Dermis microvascular lymphatic vessel endothelial cell (primary cell): ENCODE measurements around the gene PPP2R2B. TPM values are rescaled to one million over a fixed set of nuclear protein-coding genes. Genes with fewer than 3 reads are reported as not detected.
"Not testable (repeated sequence)": the region's sequence is repeated elsewhere in the genome, so short reads cannot be mapped to it uniquely, and the experiment has no call there.

Experiments used
- DNase-seq, 2 donors: peaks; one replicate each; pipeline versions ENCODE4 v3.0.0 to v3.0.0-alpha.2; 2010; ENCODE audit warnings: low read depth in 2 of 2
- total RNA-seq: library from RNA; depleted of rRNA; stranded (reverse); fragments of >200 nt; gene quantifications from 2 replicates; pipeline ENCODE4 v1.2.1, GENCODE V29; 2014

The PPP2R2B gene
- total RNA-seq, 1 donor from 2014 or later, result not detected

DNA sequence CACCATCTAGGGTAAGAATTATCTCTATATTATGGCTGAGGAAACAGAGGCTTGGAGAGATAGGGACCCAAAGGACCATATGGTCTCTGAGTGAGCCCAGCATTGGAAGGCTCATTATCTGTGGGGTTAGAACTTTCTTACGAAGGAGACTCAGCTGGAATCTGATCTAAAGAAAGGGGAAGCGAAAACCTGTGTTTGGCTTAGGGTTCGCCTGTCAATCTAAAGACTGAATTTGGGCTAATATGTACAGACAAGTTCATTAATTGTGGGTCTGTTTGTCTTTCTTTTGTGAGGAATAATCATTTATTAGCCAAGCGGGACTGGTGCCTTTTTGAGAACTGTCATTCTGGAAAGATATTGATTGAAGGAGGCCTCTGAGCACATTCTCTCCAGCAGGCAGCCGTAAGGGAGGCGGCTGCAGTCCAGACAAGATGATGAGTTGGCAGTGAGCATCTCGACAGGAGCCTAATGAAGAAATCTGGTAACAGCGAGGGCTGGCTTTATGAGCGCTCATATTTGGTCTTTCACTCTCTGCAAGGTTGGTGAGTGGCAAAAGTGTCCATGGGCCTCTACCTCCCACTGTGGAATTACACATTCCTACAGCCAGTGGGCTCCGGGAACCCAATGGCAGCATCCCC is 258.4 kb downstream of the PPP2R2B start:
- no peak for DNase-seq

DNA sequence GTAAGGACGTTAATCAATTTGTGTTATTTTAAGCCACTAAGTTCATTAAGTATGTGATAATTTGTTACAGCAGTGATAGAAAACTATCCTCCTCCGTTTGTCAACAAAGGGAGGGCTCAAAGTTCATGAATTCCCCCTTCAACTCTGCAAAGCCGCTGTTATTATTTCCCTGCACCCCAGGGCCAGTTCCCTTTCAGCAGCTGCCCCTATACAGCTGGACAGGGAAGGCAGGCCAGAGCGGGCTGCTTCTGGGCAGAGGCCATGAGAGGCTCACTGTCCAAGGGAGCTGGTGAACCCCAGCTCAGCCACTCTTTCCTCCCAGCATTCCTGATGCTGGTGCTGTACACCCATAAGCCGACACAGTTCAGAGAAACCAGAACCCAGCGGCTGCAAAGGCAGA is 260.1 kb downstream of the PPP2R2B start:
- DNase-seq, result no peak

DNA sequence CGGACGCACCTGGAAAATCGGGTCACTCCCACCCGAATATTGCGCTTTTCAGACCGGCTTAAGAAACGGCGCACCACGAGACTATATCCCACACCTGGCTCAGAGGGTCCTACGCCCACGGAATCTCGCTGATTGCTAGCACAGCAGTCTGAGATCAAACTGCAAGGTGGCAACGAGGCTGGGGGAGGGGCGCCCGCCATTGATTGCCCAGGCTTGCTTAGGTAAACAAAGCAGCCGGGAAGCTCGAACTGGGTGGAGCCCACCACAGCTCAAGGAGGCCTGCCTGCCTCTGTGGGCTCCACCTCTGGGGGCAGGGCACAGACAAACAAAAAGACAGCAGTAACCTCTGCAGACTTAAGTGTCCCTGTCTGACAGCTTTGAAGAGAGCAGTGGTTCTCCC is 268.8 kb downstream of the PPP2R2B start:
- not testable (repeated sequence) for DNase-seq

DNA sequence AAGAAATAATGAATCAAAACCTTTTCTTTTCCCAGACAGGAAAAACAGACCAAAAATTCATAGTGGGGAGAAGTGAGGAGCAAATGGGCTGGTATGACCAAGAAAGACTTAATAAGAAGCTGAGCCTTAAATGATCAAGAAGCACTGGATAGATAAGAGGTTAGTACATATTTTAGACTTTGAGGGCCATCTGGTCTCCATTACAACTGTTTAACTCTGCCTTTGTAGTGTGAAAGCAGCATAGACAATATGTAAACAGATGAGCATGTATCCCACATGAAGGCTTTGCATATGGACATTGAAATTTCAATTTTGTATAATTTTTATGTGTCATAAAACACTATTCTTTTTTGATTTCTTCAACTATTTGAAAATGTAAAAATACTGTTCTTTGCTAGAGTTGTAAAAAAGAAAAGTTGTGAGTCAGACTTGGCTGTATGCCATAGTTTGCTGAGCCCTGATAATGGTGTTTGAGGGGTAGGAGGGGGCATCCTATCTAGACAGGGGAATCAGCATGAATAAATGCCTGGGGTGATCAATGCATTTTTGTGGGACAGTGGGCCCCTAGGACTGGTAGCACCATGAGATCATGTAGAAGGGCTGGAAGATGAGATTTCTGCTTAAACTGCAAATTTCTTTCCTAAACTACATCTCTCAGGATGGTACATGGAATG is 270.8 kb downstream of the PPP2R2B start:
- DNase-seq, result no peak

DNA sequence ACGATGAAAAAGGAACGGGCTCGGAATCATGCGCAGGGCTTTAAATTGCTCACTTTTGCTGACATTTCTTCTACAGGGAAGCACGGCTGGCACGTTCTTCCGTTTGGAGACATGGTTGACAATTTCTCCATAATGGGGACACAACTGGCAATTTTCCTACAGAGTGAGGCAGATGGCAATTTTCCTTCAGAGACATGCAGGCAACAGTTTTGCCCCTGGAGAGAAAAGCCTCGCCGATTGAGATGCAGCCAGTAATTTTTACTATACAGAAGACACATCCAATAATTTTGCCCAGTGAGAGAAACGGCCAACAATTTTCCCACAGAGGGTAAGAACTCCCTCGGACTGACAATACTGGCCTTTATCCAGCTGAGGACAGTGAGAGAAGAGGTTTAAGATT is 271.7 kb downstream of the PPP2R2B start:
- no peak for DNase-seq

DNA sequence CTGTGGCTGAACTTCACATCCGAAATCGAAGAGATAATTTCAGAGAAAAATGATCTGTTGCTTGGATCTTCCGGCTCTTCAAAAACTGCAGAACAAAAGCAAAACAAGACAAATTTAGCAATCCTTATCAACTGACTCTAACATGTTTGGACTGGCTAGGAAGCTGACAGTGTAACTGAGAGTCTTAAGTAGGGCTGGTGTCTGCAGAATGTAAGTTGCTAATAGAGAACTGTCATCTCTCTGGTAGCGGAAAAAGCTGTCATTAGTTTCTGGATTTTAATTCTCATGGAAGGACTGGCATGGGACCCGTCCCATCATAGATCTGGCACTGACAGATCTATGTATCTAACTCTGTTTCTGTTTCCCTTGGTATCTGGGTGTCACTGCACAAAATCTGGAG is 278.2 kb downstream of the PPP2R2B start:
- no peak for DNase-seq

DNA sequence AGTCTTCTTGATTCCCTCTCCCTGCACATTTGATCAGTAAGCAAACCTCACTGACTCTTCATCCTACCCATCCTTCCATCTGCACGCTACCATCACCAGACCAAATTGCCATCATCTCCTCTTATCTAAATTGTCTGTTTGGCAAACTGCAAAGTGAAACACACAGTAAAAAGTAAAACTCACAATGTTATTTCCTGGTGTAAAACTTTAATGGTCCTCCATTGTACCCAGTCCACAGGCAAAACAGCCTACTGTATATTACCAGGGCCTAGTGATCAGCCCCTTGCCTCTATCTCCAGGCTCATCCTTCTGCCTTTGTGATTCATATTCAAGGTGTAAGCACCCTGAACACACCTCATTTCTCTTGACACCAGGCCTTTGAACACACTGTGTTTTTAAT is 279.3 kb downstream of the PPP2R2B start:
- no peak for DNase-seq

DNA sequence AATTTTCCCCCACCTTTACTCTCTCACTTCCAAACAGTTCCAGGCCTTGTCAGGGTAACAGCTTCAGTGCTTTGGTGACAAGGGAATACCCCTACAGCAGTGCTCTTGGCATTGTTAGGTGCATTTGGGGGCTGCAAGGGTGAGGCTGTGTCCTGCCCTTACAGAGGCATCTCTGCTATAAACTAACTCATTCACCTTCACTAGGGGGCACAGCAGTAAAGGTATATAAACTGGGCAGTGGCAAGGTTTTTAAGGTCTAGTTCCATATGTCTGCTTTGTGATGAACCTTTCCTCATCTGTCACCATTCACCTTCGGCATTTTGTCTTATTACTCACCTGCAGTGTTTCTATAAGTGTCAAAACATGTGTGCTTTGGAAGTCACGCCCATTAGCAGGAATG is 283.5 kb downstream of the PPP2R2B start:
- no peak for DNase-seq

DNA sequence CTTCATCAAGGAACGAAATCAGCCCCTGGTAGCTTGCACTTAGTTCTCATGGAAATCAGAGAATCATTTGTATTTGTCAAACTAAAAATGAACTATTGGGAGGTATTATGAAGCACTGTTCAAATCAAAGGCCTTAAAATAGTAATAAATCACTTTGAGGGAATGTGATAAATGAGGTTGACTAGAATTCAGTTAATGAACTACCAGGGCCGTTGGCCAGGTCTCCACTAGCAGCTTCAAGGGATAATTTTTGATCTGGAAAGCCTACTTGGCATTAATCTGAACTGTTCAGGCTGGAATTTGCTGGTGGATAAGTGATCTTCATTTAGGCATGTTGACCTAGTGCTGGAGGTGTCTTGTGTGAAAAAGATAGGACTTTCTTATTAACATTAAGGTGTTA is 286.2 kb downstream of the PPP2R2B start:
- no peak for DNase-seq

DNA sequence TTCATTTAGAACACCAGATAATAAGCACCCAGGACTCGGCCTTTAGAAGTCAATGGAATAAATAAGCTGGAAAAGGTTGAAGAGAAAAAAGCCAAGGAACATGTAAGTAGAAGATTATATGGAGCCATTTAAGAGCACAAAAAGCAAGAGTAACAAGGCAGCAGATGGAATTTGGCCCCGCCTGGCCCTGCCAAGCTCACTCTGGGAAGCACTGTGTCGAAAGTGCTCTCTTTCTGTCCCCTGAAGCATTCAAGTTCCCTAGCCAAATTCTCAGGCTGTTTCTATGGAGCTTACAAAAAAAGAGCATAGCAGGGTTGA is 289.6 kb downstream of the PPP2R2B start:
- DNase-seq, result no peak

DNA sequence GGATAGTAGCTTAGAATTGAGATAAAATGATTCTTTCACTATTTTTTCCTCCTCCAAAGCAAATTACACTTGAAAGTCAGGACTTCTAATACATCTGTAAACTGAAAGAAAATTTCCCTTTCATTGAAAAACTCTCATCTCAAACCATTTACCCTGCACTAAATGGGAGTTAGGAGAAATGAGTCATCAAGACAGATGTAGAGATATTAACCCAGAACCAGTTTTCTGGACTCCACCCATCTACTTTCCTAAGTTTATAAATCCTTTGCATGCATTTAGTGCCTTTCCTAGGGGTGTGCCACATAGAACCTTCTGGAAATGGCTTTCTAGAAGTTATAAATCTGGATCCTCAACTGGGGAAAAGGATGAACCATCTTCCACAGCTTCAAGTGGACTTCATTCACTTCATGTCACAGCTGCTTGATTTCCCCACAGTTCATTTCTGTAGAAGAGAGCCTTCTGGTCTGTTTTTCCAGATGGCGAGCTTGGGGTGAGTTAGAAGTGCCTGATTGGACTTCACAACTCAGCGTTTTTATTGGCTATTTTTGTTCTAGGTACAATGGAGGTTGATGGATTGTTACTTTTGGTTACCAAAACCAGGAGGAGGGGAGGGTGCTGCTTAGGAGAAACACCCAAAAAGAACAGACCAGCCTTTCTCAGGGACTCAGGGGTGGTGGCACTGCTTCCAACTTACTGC is 290.1 kb downstream of the PPP2R2B start:
- DNase-seq, result no peak

DNA sequence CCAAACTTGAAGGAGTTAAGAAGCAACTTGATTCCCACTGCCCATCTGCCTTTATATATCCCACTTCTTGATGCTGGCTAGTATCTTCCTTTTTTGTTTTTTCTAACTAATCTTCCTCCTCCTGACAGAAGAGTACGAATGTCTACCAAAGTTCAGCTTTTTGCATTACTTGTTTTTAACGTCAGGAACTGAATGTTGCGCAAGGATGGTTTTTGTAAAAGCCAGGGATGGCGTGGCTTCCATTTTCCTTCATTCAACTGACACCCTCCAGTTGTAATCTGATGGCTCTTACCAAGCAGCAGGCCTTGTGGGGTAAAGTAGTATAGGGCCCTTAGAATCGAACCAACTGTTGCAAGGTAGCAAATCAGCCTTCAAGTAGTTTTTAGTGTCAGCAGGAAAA is 291.8 kb downstream of the PPP2R2B start:
- no peak for DNase-seq

DNA sequence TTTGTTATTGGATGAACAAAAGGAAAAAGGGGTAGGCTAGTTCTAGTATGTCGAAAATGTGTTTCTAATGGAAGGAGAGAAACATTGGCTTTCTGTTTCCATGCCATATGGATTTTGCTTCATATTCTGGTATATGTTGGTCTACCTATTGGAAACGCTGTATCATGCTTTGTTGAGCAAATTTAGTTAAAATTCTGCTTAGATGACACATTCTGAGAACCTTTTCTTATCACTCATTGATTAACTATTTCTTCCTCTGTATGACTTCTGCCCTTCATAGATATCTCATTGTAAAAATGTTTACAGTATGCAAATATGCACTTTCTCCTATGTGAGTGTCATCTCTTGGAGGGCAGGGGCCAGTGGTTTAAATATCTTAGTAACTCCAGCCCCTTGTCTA is 293.8 kb downstream of the PPP2R2B start:
- no peak for DNase-seq

DNA sequence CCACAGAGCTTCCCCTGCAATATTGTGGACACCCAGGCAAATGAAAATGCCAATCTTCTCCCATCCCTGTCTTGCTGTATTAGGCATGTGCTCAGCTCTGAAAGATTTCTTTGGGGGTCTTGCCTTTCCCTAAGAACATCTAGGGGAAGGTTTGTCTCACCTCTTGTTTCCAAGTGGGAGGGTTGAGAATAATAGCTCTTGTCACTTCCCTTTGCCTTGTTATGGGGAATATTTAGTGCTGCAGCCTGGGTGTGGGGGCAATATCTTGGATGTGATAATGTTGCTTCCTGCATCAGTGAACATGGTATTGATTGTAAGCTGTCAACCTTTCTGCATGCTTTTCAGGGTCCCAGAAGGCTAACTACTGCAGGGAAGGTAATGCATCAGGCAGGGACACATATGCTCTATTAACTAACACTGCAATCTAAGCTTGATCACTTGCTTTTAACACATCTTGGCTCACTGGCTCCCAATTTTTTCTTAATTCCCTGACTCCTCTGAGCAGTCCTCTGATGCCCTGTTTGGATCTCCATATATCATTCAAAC is 296.4 kb downstream of the PPP2R2B start:
- no peak for DNase-seq

DNA sequence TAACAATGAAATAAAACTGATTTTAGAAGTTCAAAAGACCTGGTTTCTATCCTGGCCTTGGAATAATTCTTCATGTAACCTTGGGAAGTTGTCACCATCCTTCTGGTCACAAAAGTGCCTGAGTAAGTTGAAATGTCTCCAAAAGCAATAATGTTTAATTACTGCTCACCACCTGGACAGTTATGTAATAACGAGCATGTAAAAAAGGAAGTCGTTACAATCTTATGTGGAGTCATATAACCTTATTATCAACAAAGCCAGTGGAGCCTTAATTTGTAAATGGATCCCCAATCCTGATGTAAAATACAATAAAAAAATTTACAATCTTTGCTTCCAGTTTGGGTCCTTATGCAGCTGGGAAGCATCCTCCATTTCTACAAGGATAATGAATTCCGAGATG is 298.3 kb downstream of the PPP2R2B start:
- no peak for DNase-seq

DNA sequence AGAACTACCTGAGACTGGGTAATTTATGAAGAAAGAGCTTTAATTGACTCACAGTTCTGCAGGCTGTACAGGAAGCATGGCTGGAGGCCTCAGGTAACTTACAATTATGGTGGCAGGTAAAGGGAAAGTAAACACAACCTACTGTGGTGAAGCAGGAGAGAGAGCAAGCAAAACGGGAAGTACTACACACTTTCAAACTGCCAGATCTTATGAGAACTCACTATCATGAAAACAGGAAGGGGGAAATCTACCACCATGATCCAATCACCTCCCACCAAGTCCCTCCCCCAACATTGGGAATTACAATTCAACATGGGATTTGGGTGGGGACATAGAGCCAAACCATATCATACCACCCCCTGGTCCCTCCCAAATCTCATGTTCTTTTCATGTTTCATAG is 303.8 kb downstream of the PPP2R2B start:
- DNase-seq, result no peak

DNA sequence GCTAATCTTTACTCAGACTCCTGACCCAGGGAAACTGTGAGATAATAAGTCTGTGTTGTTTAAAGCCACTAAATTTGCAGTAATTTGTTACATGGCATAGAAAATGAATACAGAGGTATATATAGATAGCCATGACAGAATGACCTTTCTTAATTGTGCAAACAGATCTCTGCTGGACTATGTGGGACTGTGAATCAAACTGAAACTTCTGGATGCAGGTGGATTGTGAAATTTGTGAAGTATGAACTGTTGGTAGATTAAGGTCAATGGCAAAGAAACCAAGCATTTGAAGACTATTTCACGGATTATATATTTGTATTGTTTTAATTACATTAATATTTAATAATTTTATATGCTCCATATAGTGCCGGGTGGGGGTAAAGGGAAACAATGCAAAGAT is 310.4 kb downstream of the PPP2R2B start:
- DNase-seq, result no peak

DNA sequence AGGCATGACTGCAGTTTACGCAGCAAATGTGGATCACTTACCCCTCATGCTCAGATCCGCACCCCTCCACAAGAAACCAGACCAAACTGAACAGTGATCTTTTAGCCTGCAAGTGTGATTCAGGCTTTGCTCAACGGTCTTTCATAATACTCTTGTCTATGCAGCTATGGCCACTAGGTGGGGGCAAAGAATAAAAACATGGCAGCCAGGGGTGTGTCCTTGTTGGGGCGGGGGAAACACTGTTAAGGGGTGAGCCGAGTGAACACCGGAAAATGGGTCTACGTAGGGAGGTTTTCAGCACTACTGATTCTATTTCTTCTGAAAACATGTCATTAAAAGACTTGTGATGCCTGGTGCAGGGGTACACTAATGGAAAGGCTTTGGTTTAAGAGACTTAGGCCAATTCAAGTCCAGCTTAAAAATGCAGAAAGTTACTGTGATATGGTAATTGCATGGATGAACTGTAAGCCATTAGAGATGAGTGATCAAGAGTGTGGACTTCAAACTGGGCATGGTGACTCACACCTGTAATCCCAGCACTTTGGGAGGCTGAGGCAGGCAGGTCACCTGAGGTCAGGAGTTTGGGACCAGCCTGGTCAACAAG is 312.7 kb downstream of the PPP2R2B start:
- peak; percentile 4 to 43 for DNase-seq

DNA sequence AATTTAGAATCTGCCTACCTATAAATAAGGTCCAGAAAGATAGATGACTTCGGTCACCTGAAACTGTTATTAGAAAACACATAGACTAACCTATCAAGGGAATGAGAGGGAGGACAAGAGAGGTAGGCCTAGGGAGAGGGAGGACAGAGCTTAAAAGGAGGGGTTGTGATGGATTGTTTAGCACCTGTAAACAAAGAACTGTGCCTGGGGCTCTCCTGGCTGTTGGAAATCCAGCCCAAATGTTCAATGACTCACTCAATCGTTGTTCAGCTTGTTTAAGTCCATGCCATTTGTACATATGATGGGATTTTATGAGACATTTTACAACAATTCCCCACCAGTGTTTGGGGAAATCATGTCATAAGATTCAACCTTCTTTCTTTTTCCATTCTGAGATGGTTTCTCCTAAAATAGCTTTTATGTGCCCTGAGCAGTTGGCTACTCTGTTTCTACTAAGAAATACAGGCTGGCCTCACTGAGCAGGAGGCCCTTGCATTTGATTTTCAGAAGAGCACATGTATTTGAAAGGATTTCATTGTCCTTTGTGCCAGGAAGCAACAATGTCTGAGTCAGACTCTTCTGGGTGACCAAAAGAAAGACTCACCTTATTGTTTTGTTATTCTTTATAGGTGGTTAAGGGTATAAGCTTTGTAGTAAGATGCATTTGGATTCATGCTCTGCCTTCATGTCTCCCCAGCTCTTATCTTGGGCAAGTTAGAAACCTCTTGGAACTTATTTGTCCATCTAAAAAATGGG is 314.4 kb downstream of the PPP2R2B start:
- no peak for DNase-seq

DNA sequence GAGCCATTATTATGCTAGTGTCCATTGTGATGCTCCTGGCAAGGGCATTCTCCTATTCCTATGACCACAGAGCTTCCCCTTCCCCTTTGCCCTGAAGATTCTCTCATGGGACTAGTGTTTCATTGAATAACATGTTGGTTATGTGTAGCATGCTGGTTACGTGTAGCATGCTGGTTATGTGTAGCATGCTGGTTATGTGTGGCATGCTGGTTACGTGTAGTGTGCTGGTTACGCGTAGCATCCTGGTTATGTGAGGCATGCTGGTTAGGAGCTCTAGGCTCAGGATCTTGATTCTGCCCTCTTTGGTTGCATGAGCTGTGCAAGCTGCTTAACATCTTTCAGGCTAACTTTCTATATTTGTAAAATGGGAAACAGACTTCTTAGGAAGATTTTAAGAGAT is 316.1 kb downstream of the PPP2R2B start:
- DNase-seq, result no peak

DNA sequence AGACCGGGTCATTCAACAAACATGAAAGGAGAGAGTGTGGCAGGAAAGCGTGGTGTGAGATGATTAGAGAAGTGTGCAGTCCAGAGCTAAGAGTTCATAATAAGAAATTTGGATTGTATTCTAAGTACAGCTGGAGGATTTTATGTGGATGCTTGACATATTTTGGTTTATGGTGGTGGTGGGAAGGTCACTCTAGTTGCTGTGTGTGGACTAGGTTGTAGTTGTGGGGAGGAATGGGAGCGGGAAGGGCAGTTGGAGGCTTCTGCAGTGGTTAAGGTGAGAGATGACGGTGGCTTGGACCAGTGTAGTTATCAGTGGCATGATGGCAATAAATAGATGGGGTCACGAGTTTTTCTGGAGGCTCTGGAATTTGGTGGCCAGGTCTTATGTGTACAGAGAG is 316.8 kb downstream of the PPP2R2B start:
- DNase-seq, result no peak
